ENCODE measurements around the gene PRDX3.
"Not testable (repeated sequence)": the region's sequence is repeated elsewhere in the genome, so short reads cannot be mapped to it uniquely, and the experiment has no call there.

The PRDX3 gene

GRCh38 chr10:119206603-119207365 is 28.2 kb upstream of the PRDX3 start:
- peak; percentile 32 for DNase-seq (ENCODE audit: low read depth, low spot score)

- no peak for DNase-seq (ENCODE audit: low read depth, low spot score)
Observed at GRCh38 chr10:119205894-119206602, 27.4 kb upstream of the PRDX3 start.

GRCh38 chr10:119203006-119203405 is 24.4 kb upstream of the PRDX3 start:
- no peak for DNase-seq (ENCODE audit: low read depth, low spot score)

GRCh38 chr10:119201233-119201632 is 22.6 kb upstream of the PRDX3 start:
- no peak for DNase-seq (ENCODE audit: low read depth, low spot score)

GRCh38 chr10:119199231-119199992 is 20.8 kb upstream of the PRDX3 start:
- DNase-seq (ENCODE audit: low read depth, low spot score), result no peak

GRCh38 chr10:119198438-119198837 is 19.8 kb upstream of the PRDX3 start:
- DNase-seq (ENCODE audit: low read depth, low spot score), result no peak

- no peak for DNase-seq (ENCODE audit: low read depth, low spot score)
Observed at GRCh38 chr10:119197921-119198320, 19.3 kb upstream of the PRDX3 start.

- no peak for DNase-seq (ENCODE audit: low read depth, low spot score)
Observed at GRCh38 chr10:119191881-119192280, 13.3 kb upstream of the PRDX3 start.

GRCh38 chr10:119190954-119191785 is 12.6 kb upstream of the PRDX3 start:
- DNase-seq (ENCODE audit: low read depth, low spot score), result no peak

- no peak for DNase-seq (ENCODE audit: low read depth, low spot score)
Observed at GRCh38 chr10:119190353-119190752, 11.7 kb upstream of the PRDX3 start.

- DNase-seq (ENCODE audit: low read depth, low spot score), result no peak
Observed at GRCh38 chr10:119189811-119190282, 11.2 kb upstream of the PRDX3 start.

- DNase-seq (ENCODE audit: low read depth, low spot score), result no peak
Observed at GRCh38 chr10:119183664-119184412, 5.2 kb upstream of the PRDX3 start.

- not testable (repeated sequence) for DNase-seq (ENCODE audit: low read depth, low spot score)
Observed at GRCh38 chr10:119180850-119181400, 2.3 kb upstream of the PRDX3 start.

GRCh38 chr10:119177708-119178371 is 772 bp downstream of the PRDX3 start:
- DNase-seq (ENCODE audit: low read depth, low spot score), result no peak

GRCh38 chr10:119176166-119176565 is 2.4 kb downstream of the PRDX3 start:
- DNase-seq (ENCODE audit: low read depth, low spot score), result no peak

GRCh38 chr10:119174109-119174508 is 4.5 kb downstream of the PRDX3 start:
- no peak for DNase-seq (ENCODE audit: low read depth, low spot score)

- no peak for DNase-seq (ENCODE audit: low read depth, low spot score)
Observed at GRCh38 chr10:119167041-119167440, 11.6 kb downstream of the PRDX3 start.

GRCh38 chr10:119166564-119166963 is 12.0 kb downstream of the PRDX3 start:
- DNase-seq (ENCODE audit: low read depth, low spot score), result no peak

GRCh38 chr10:119166118-119166500 is 12.5 kb downstream of the PRDX3 start:
- DNase-seq (ENCODE audit: low read depth, low spot score), result no peak
